Nephron progenitor cell (in vitro differentiated cells): ENCODE results near the gene TMEM72.

Experiments used
- DNase-seq: peaks from one replicate; pipeline ENCODE4 v3.0.0; 2021
- H3K27ac Mint-ChIP-seq: 2 replicates; pipeline ENCODE4 v1.8.0; 2021; ENCODE audit warnings: mild to moderate bottlenecking, moderate library complexity, mixed read lengths
- H3K27me3 Mint-ChIP-seq: 2 replicates; pipeline ENCODE4 v1.8.0; 2021; ENCODE audit warnings: mild to moderate bottlenecking, low read depth, mixed read lengths; ENCODE audit not compliant: poor library complexity
- H3K36me3 Mint-ChIP-seq: 2 replicates; pipeline ENCODE4 v1.8.0; 2021; ENCODE audit warnings: low read depth, mixed read lengths
- H3K4me1 Mint-ChIP-seq: 2 replicates; pipeline ENCODE4 v1.8.0; 2021; ENCODE audit warnings: mixed read lengths
- H3K4me3 Mint-ChIP-seq: 2 replicates; pipeline ENCODE4 v1.8.0; 2021; ENCODE audit warnings: mild to moderate bottlenecking, moderate library complexity, mixed read lengths
- H3K9me3 Mint-ChIP-seq: 2 replicates; pipeline ENCODE4 v1.8.0; 2021; ENCODE audit warnings: mild to moderate bottlenecking, moderate library complexity, mixed read lengths
- TF ChIP-seq, protein P1 (sequence below): fragments of 200-600 bp; sonication (generic); IDR thresholded peaks from 2 replicates; pipeline ENCODE4 v1.5.0; 2021; ENCODE audit warnings: antibody characterized with exemption

TMEM72 gene

DNA sequence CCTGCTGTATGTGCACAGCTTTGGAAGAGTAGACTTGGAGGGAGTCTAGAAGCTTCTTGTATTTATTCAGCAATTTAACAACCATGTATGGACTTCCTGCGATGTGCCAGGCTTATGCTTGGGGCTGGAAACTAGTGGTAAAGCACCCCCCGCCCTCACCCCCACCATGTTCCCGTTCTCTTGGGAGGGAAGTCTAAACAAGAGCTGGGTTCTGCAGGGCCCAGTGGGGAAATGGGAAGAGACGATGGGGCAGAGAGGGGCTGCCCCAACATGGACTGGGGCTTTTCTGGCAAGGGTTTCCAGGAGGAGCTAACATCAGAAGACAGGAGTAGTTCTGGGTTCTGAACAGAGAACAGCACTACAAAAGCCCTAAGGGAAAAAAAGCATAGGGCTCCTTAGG is 56.5 kb downstream of the TMEM72 start:
- Mint-ChIP-seq H3K27ac (no peak overlapping the region), H3K27me3 (peaks cover 13% of the 10 kb centered on the region), H3K36me3 (peaks cover 34% of the 10 kb centered on the region), H3K9me3 (no peaks in the 10 kb centered on the region), H3K4me3 (no peak overlapping the region), H3K4me1 (peaks cover 66% of the 10 kb centered on the region)
- DNase-seq = no peak
- TF ChIP-seq, protein P1, sequence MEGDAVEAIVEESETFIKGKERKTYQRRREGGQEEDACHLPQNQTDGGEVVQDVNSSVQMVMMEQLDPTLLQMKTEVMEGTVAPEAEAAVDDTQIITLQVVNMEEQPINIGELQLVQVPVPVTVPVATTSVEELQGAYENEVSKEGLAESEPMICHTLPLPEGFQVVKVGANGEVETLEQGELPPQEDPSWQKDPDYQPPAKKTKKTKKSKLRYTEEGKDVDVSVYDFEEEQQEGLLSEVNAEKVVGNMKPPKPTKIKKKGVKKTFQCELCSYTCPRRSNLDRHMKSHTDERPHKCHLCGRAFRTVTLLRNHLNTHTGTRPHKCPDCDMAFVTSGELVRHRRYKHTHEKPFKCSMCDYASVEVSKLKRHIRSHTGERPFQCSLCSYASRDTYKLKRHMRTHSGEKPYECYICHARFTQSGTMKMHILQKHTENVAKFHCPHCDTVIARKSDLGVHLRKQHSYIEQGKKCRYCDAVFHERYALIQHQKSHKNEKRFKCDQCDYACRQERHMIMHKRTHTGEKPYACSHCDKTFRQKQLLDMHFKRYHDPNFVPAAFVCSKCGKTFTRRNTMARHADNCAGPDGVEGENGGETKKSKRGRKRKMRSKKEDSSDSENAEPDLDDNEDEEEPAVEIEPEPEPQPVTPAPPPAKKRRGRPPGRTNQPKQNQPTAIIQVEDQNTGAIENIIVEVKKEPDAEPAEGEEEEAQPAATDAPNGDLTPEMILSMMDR = no peak

DNA sequence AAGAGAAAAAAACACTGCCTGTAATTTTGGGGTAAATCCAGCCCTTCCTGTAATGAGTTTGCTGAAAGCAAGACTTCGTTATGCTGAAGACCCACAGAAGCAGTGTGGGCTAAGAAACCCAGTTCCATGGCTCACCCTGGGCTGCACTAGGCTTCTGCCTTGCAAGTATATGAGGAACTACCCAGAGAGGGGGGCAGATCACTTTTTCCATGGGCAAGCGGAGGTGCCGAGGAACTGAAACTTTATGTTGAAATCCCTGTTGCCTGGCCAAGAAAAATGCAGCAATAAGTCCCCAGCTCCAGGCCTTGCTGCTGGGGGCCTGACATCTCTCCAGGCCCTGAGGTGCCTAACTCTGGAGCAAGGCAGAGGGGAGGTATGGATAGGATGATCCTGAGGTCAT is 57.0 kb downstream of the TMEM72 start:
- H3K27me3 Mint-ChIP-seq = peaks cover 13% of the 10 kb centered on the region
- no peak for DNase-seq

DNA sequence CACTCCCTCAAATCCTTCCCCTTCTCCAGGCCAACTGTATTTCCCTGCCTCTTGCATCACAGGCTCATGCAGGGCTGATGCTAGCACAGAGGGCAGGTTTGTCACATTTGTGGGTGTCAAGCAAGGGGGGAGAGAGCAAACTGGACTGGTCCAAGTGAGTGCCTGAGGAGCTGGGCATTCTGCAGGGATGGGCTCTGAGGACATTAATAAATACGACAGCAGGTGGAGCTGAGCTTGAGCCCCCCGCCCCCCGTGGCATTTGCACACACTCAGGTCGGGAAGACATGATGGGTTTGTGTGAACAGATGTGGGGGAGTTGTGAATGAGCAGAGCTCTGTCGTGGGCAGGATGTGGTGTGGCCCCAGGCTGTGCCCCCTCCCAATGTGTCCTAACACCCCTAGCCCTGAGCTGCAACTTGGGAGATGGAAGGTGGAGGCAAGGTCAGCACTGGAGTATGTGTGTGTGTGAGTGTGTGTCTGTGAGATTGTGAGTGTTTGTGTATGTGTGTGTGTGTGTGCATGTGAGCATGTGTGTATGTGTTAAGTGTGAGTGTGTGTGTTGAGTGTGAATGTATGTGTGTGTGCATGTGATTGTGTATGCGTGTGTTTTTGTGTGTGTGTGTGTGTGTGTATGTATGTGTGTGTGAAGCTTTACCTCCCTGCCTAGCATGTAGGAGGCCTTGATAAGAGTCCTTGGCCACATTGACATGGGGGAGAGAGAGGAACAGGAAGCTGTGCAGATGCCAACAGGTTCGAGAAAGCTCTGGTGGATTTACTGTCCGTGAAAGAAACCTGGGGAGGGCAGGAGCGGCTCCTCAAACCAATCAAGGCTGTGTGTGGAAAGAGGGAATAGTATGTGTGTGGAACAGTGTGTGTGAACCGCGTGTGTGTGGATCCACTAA is 57.6 kb downstream of the TMEM72 start:
- Mint-ChIP-seq H3K27me3 (peaks cover 13% of the 10 kb centered on the region), H3K4me1 (peaks cover 61% of the 10 kb centered on the region), H3K4me3 (no peak overlapping the region), H3K27ac (no peak overlapping the region), H3K9me3 (no peaks in the 10 kb centered on the region), H3K36me3 (peaks cover 34% of the 10 kb centered on the region)
- TF ChIP-seq, protein P1 = no peak
- DNase-seq = no peak

More for the DNA sequence above, 57.0 kb downstream of the TMEM72 start:
- Mint-ChIP-seq H3K9me3 (no peaks in the 10 kb centered on the region), H3K36me3 (peaks cover 34% of the 10 kb centered on the region), H3K4me1 (peaks cover 61% of the 10 kb centered on the region), H3K4me3 (no peak overlapping the region), H3K27ac (no peak overlapping the region)
- TF ChIP-seq, protein P1 = no peak

DNA sequence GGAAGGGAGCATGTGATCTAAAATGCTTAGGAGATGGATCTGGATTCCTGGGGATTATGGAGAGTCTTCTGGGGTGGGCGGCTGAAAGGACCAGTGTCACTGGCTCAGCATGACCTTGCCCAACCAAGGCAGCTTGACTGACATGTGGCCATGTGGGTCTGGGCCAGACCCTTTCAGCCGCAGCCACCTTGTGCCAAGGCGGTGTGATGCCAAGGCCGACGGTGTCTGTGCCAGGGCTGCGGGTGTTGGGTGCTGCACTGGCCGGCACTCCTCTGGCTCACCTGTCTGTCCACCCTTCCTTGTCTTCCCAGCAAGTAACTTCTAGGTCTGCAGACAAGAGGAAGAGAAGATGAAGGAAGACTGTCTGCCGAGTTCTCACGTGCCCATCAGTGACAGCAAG is 58.7 kb downstream of the TMEM72 start:
- H3K27me3 Mint-ChIP-seq = peaks cover 12% of the 10 kb centered on the region
- H3K36me3 Mint-ChIP-seq = peaks cover 34% of the 10 kb centered on the region
- TF ChIP-seq, protein P1 = no peak
- no peak overlapping the region for H3K27ac Mint-ChIP-seq
- no peak overlapping the region for H3K4me3 Mint-ChIP-seq
- H3K4me1 Mint-ChIP-seq = peaks cover 50% of the 10 kb centered on the region
- no peaks in the 10 kb centered on the region for H3K9me3 Mint-ChIP-seq
- no peak for DNase-seq

DNA sequence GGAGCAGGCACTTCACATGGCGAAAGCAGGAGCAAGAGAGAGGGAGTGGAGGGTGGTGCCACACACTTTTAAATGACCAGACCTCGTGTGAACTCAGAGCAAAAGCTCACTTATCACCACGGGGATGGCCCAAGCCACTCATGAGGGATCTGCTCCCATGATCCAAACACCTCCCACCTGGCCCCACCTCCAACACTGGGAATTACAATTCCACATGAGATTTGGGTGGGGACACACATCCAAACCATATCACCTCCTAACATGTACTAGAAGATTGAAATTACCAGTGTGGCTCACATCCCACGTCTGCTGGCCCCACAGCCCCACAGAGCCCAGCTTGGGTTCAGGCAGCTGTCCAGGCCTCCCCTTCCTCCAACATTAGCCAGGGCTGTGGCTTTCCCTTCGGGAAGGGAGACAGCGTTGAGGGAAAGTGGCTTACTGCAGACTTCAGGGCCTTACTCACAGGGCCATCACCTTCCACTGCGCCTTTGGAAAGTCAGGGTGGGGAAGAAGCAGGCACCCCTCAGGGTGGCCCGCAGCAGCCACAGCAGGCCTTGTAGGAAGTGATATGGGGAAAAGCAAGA is 59.8 kb downstream of the TMEM72 start:
- peaks cover 43% of the 10 kb centered on the region for H3K4me1 Mint-ChIP-seq
- no peak overlapping the region for H3K27ac Mint-ChIP-seq
- no peak for DNase-seq
- no peaks in the 10 kb centered on the region for H3K9me3 Mint-ChIP-seq
- H3K36me3 Mint-ChIP-seq = peaks cover 34% of the 10 kb centered on the region
- H3K4me3 Mint-ChIP-seq = no peak overlapping the region
- peaks cover 10% of the 10 kb centered on the region for H3K27me3 Mint-ChIP-seq
- TF ChIP-seq, protein P1 = no peak
